ENCODE measurements around the gene CHAC2. TPM values are rescaled to one million over a fixed set of nuclear protein-coding genes. Genes with fewer than 3 reads are reported as not detected.

The CHAC2 gene
- total and polyA plus RNA-seq, 2 donors (not counting 1 experiment from before 2014, with no cell fraction given), result 1.7 to 3.3 TPM

DNA sequence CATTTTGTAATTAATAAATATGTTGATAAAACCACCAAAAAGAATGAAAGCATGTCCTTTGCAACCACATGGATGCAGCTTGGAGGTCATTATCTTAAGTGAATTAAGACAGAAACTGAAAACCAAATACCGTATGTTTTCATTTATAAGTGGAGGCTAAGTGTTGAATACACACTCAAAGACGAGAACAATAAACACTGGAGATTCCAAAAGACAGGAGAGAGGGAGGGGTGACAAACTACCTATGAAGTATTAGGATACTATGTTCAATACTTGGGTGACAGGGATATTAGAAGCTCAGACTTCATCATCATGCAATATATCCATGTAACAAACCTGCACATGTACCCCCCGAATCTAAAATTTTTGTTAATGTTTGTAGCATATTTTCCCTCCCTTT lies 26.2 kb downstream of the CHAC2 start:
- no peak for TF ChIP-seq CTCF (conservative IDR thresholded peaks at IDR 0.05 in 1 of 2, IDR thresholded peaks at IDR 0.05 in 1 of 2; ENCODE audit: low read depth in 1 of 2, low read length in 2 of 2)
- no peak for TF ChIP-seq EZH2 (IDR thresholded peaks at IDR 0.05; ENCODE audit: low read length, missing control alignments)

DNA sequence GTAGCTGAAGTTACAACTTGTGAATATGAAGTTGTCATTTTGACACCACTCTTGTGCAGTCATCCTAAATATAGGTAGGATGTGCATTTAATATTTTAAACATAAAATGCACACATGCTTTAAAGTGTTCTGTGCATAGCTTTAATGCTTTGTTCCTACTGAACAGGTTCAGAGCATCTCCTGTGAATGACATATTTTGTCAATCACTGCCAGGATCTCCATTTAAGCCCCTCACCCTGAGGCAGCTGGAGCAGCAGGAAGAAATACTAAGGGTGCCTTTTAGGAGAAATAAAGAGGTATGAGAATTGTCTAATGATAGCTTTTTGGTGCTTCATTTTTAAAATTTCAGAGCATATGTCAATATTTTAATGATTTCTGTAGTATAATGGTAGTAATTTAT lies 33.9 kb downstream of the CHAC2 start:
- no peak for TF ChIP-seq CTCF (conservative IDR thresholded peaks at IDR 0.05 in 1 of 2, IDR thresholded peaks at IDR 0.05 in 1 of 2; ENCODE audit: low read depth in 1 of 2, low read length in 2 of 2)
- no peak for TF ChIP-seq EZH2 (IDR thresholded peaks at IDR 0.05; ENCODE audit: low read length, missing control alignments)
- H3K27ac ChIP-seq (ENCODE audit: insufficient read depth, low read length), result no peak overlapping the region

More for the DNA sequence above, 26.2 kb downstream of the CHAC2 start:
- H3K4me2 ChIP-seq (ENCODE audit: extremely low read depth, insufficient read depth, low read length), result no peak overlapping the region
- H3K27me3 ChIP-seq (ENCODE audit: control insufficient read depth, insufficient read depth, low read length), result no peaks in the 10 kb centered on the region
- no peak overlapping the region for H3K27ac ChIP-seq (ENCODE audit: insufficient read depth, low read length)
- no peak overlapping the region for H2AFZ ChIP-seq (ENCODE audit: low read length)
- no peaks in the 10 kb centered on the region for H3K9me3 ChIP-seq (ENCODE audit: control insufficient read depth, insufficient read depth, low read depth, low read length)
- no peak overlapping the region for H3K4me3 ChIP-seq (replicated peaks in 1 of 4; ENCODE audit: control extremely low read depth in 1 of 4, insufficient read depth in 1 of 4, low read depth in 3 of 4, low read length in 4 of 4)
- no peaks in the 10 kb centered on the region for H3K36me3 ChIP-seq (ENCODE audit: control insufficient read depth, insufficient read depth, low read length)
- no peak overlapping the region for H3K9ac ChIP-seq (ENCODE audit: insufficient read depth, low read length)
- H3K4me1 ChIP-seq (ENCODE audit: control insufficient read depth, extremely low read depth, insufficient read depth, low read length), result peaks cover 2% of the 10 kb centered on the region
- no peak for DNase-seq (ENCODE audit: low read depth in 2 of 2)
- H4K20me1 ChIP-seq (ENCODE audit: control insufficient read depth, extremely low read depth, insufficient read depth, low read length), result no peaks in the 10 kb centered on the region
- peaks cover 29% of the 10 kb centered on the region for H3K79me2 ChIP-seq (ENCODE audit: control insufficient read depth, insufficient read depth, low read length)

DNA sequence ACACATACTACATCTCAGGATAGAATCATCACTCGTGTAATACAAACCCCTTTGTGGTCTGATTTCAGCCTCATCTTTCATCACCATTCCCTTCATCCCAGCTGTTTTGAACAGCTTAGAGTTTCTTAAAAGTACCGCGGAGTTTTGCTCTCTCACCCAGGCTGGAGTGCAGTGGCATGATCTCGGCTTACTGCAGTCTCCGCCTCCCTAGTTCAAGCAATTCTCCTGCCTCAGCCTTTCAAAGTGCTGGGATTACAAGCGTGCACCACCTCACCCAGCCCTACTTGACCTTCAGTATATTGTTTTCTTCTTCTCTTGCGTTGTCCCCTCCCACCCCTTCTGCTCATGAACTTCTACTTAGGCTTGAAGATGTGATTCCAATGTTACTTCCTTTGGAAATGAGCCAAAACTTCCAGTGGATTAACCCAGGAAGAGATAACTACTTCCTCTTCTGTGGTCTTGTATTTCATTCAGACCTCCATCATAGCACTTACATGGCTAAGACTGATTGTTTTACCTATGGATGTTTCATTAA lies 35.1 kb downstream of the CHAC2 start:
- H3K4me3 ChIP-seq (replicated peaks in 1 of 4; ENCODE audit: control extremely low read depth in 1 of 4, insufficient read depth in 1 of 4, low read depth in 3 of 4, low read length in 4 of 4), result no peak overlapping the region
- H3K27ac ChIP-seq (ENCODE audit: insufficient read depth, low read length), result no peak overlapping the region
- H3K36me3 ChIP-seq (ENCODE audit: control insufficient read depth, insufficient read depth, low read length), result peaks cover 2% of the 10 kb centered on the region
- no peak overlapping the region for H2AFZ ChIP-seq (ENCODE audit: low read length)
- H3K4me2 ChIP-seq (ENCODE audit: extremely low read depth, insufficient read depth, low read length), result no peak overlapping the region
- no peaks in the 10 kb centered on the region for H3K79me2 ChIP-seq (ENCODE audit: control insufficient read depth, insufficient read depth, low read length)
- TF ChIP-seq EZH2 (IDR thresholded peaks at IDR 0.05; ENCODE audit: low read length, missing control alignments) (no peak), CTCF (conservative IDR thresholded peaks at IDR 0.05 in 1 of 2, IDR thresholded peaks at IDR 0.05 in 1 of 2; ENCODE audit: low read depth in 1 of 2, low read length in 2 of 2) (no peak)
- peak in 1 of 2 donors; percentile 36 for DNase-seq (ENCODE audit: low read depth in 2 of 2)
- no peaks in the 10 kb centered on the region for H4K20me1 ChIP-seq (ENCODE audit: control insufficient read depth, extremely low read depth, insufficient read depth, low read length)
- H3K9ac ChIP-seq (ENCODE audit: insufficient read depth, low read length), result no peak overlapping the region
- no peaks in the 10 kb centered on the region for H3K4me1 ChIP-seq (ENCODE audit: control insufficient read depth, extremely low read depth, insufficient read depth, low read length)
- H3K27me3 ChIP-seq (ENCODE audit: control insufficient read depth, insufficient read depth, low read length), result no peaks in the 10 kb centered on the region
- H3K9me3 ChIP-seq (ENCODE audit: control insufficient read depth, insufficient read depth, low read depth, low read length), result no peaks in the 10 kb centered on the region

More for the DNA sequence above, 33.9 kb downstream of the CHAC2 start:
- Histone ChIP-seq H3K79me2 (ENCODE audit: control insufficient read depth, insufficient read depth, low read length) (no peaks in the 10 kb centered on the region), H3K9ac (ENCODE audit: insufficient read depth, low read length) (no peak overlapping the region), H2AFZ (ENCODE audit: low read length) (no peak overlapping the region), H3K9me3 (ENCODE audit: control insufficient read depth, insufficient read depth, low read depth, low read length) (no peaks in the 10 kb centered on the region), H4K20me1 (ENCODE audit: control insufficient read depth, extremely low read depth, insufficient read depth, low read length) (no peaks in the 10 kb centered on the region), H3K4me3 (replicated peaks in 1 of 4; ENCODE audit: control extremely low read depth in 1 of 4, insufficient read depth in 1 of 4, low read depth in 3 of 4, low read length in 4 of 4) (no peak overlapping the region), H3K36me3 (ENCODE audit: control insufficient read depth, insufficient read depth, low read length) (peaks cover 2% of the 10 kb centered on the region), H3K4me1 (ENCODE audit: control insufficient read depth, extremely low read depth, insufficient read depth, low read length) (no peaks in the 10 kb centered on the region), H3K27me3 (ENCODE audit: control insufficient read depth, insufficient read depth, low read length) (no peaks in the 10 kb centered on the region), H3K4me2 (ENCODE audit: extremely low read depth, insufficient read depth, low read length) (no peak overlapping the region)
- DNase-seq (ENCODE audit: low read depth in 2 of 2), result no peak

All from fibroblast of lung (primary cell).